Measurements from ENCODE around the gene MMP21. TPM values are rescaled to one million over a fixed set of nuclear protein-coding genes. Genes with fewer than 3 reads are reported as not detected.

Gene MMP21
- total and polyA plus RNA-seq, 3 donors from 2014 or later: 0.31 to 0.43 TPM; not detected in 1

DNA sequence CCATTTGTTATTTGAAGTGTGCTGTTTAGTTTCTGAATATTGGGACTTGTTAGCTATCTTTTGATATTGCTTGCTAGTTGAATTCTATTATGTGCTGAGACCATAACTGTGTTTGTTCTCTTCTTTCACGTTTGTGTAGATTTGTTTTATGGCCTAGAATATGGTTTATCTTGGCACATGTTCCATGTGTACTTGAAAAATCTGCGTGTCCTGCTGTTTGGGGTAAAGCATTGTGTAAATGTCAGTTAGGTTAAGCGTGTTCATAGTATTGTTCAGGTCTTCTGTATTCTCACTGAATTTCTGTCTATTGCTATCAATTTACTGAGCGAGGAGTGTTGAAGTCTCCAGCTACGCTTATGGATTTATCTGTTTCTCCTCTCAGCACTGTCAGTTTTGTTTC, 19.4 kb downstream of the MMP21 start:
- intact Hi-C loops (cut with DNase I; ENCODE audit: low total_unique reads): no loop called here
- 70 to 75% methylated on average over 5 of the region's 5 CpGs for WGBS, 2 donors
- no peak overlapping the region for H3K4me3 ChIP-seq
- no peaks in the 10 kb centered on the region for H3K9me3 ChIP-seq
- H3K27ac ChIP-seq: no peak overlapping the region
- no peaks in the 10 kb centered on the region for H3K27me3 ChIP-seq
- TF ChIP-seq POLR2A (IDR thresholded peaks at IDR 0.05): no peak
- TF ChIP-seq, protein P1, sequence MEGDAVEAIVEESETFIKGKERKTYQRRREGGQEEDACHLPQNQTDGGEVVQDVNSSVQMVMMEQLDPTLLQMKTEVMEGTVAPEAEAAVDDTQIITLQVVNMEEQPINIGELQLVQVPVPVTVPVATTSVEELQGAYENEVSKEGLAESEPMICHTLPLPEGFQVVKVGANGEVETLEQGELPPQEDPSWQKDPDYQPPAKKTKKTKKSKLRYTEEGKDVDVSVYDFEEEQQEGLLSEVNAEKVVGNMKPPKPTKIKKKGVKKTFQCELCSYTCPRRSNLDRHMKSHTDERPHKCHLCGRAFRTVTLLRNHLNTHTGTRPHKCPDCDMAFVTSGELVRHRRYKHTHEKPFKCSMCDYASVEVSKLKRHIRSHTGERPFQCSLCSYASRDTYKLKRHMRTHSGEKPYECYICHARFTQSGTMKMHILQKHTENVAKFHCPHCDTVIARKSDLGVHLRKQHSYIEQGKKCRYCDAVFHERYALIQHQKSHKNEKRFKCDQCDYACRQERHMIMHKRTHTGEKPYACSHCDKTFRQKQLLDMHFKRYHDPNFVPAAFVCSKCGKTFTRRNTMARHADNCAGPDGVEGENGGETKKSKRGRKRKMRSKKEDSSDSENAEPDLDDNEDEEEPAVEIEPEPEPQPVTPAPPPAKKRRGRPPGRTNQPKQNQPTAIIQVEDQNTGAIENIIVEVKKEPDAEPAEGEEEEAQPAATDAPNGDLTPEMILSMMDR (IDR thresholded peaks at IDR 0.05): no peak
- DNase-seq: no peak
- no peaks in the 10 kb centered on the region for H3K4me1 ChIP-seq
- no peaks in the 10 kb centered on the region for H3K36me3 ChIP-seq (ENCODE audit: low read depth, missing control alignments)

DNA sequence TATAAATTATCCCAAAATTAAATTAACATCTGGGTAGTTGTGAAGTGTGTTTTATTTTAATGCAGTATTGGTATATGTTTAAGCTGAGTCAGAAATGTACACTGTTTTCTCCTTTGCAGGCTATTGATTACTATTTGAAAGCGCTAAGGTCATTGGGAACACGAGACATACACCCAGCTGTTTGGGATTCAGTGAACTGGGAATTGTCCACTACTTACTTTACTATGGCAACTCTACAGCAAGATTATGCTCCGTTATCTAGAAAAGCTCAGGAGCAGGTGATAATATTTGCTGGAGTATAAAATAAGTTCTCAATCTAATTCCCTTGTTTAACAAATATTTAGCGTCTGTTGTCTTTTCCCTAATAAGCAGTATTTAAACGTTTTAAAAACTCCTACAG, 28.2 kb downstream of the MMP21 start:
- DNase-seq: no peak
- Histone ChIP-seq H3K27ac (no peak overlapping the region), H3K4me1 (no peaks in the 10 kb centered on the region), H3K9me3 (no peaks in the 10 kb centered on the region), H3K36me3 (ENCODE audit: low read depth, missing control alignments) (no peaks in the 10 kb centered on the region), H3K27me3 (no peaks in the 10 kb centered on the region), H3K4me3 (no peak overlapping the region)
- intact Hi-C loops (cut with DNase I; ENCODE audit: low total_unique reads): no loop called here
- no peak for TF ChIP-seq POLR2A (IDR thresholded peaks at IDR 0.05)
- TF ChIP-seq, protein P1 (IDR thresholded peaks at IDR 0.05): no peak
- WGBS, 2 donors: 88 to 92% methylated on average over 5 of the region's 5 CpGs

DNA sequence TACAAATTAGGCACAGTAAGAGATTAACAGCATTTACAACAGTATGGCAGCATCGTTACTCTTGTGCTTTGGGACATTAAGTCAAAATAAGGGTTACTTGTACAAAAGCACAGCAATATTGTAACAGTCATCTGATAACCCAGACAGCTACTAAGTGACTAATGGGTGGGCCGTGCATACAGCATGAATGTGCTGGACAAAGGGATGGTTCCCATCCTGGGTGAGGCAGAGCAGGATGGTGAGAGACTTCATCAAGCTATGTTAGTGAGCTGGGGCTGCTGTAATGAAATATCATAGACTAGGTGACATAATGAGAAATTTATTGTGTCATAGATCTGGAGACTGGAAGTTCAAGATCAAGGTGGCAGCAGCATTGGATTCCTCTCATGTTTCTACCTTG, 30.7 kb downstream of the MMP21 start:
- Histone ChIP-seq H3K36me3 (ENCODE audit: low read depth, missing control alignments) (no peaks in the 10 kb centered on the region), H3K4me3 (no peak overlapping the region), H3K9me3 (no peaks in the 10 kb centered on the region), H3K27ac (no peak overlapping the region), H3K27me3 (no peaks in the 10 kb centered on the region), H3K4me1 (no peaks in the 10 kb centered on the region)
- DNase-seq: peak; percentile 28
- TF ChIP-seq POLR2A (IDR thresholded peaks at IDR 0.05): no peak
- TF ChIP-seq, protein P1 (IDR thresholded peaks at IDR 0.05): no peak
- 62 to 66% methylated on average over 2 of the region's 2 CpGs for WGBS, 2 donors
- intact Hi-C loops (cut with DNase I; ENCODE audit: low total_unique reads): no loop called here

DNA sequence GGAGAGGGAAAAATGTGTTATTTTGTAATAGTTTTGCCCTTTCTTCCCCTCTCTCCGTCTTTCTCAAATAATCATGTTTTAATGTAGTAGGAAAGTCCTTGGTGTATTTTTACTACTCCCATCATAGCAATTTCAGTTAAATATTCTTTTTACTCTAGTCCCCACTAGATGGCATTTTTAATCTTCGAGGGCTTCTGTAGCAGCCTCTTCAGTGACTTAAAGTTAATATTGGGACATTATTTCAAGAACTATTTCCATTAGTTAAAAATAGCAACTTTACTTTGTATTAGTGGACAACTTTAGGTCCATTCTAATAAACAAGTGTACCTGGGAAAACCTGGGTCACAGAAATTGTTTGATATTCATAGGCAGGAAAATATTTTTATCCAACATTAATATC, 33.2 kb downstream of the MMP21 start:
- no peak overlapping the region for H3K27ac ChIP-seq
- H3K9me3 ChIP-seq: no peaks in the 10 kb centered on the region
- DNase-seq: no peak
- H3K36me3 ChIP-seq (ENCODE audit: low read depth, missing control alignments): no peaks in the 10 kb centered on the region
- no peaks in the 10 kb centered on the region for H3K27me3 ChIP-seq
- 32 to 53% methylated on average over 2 of the region's 2 CpGs for WGBS, 2 donors
- TF ChIP-seq, protein P1 (IDR thresholded peaks at IDR 0.05): no peak
- TF ChIP-seq POLR2A (IDR thresholded peaks at IDR 0.05): no peak
- no peaks in the 10 kb centered on the region for H3K4me1 ChIP-seq
- H3K4me3 ChIP-seq: no peak overlapping the region
- intact Hi-C loops (cut with DNase I; ENCODE audit: low total_unique reads): no loop called here

DNA sequence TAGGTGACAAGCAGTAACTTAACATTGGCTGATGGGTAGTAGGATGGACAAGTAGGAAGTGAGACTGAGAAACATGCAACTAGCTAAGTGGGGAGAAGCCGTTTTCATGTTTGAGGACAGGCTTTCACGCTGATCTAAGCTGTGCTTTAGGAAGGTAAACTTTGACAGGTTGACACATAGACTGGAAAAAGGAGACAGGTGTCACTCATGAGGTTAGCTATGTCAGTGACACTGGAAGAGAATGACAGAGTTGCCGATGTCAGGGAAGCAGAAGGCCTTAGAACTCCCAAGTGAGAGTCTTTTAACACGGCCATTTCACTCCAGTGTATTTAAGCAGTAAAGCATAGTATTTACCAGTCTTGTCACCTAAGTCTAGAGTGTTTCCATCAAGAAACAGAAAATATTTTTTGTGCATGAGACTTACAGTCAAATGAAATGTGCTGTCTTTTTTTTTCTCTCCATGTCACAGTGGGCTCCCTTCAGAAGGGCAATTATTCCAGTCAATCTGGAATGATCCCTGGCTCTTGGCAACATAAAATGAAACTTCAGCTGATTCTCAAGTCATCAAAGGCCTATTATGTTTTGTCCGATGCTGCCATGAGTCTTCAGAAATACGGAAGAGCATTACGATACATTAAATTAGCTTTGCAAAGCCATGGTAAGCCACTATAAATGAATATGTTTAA, 35.5 kb downstream of the MMP21 start:
- Histone ChIP-seq H3K27ac (no peak overlapping the region), H3K27me3 (no peaks in the 10 kb centered on the region), H3K9me3 (no peaks in the 10 kb centered on the region), H3K4me1 (no peaks in the 10 kb centered on the region), H3K4me3 (no peak overlapping the region), H3K36me3 (ENCODE audit: low read depth, missing control alignments) (no peaks in the 10 kb centered on the region)
- TF ChIP-seq, protein P1 (IDR thresholded peaks at IDR 0.05): no peak
- no peak for TF ChIP-seq POLR2A (IDR thresholded peaks at IDR 0.05)
- DNase-seq: no peak
- 81 to 90% methylated on average over 7 of the region's 7 CpGs for WGBS, 2 donors
- intact Hi-C loops (cut with DNase I; ENCODE audit: low total_unique reads): no loop called here
